Aorta (tissue), 5 donors: ENCODE measurements around the gene NT5C2. TPM values are rescaled to one million over a fixed set of nuclear protein-coding genes. Genes with fewer than 3 reads are reported as not detected.
A peak's percentile ranks its signal among the peaks of the same experiment; 100 is the strongest.

Experiments used
- ATAC-seq: fragments of 200-7000 bp; cut with Tn5 transposase; one replicate; pipeline ENCODE4 v1.9.1; 2022; ENCODE audit warnings: moderate library complexity; ENCODE audit not compliant: low FRiP score
- DNase-seq, 2 donors: peaks; one replicate each; pipeline ENCODE4 v3.0.0-alpha.2; 2020
- H3K27ac ChIP-seq, 2 donors: one replicate each; pipeline ENCODE4 v1.5.1; 2013; ENCODE audit warnings: low read length in 2 of 2, mild to moderate bottlenecking in 2 of 2, moderate library complexity in 2 of 2, control low read depth in 1 of 2, inconsistent platforms in 1 of 2, low read depth in 1 of 2
- H3K27me3 ChIP-seq, 2 donors: one replicate each; pipeline ENCODE4 v1.6.1; 2013; ENCODE audit warnings: control low read depth in 1 of 2, low read length in 1 of 2, mild to moderate bottlenecking in 1 of 2, moderate library complexity in 1 of 2; ENCODE audit not compliant: insufficient read depth in 2 of 2, control insufficient read depth in 1 of 2
- H3K36me3 ChIP-seq, 2 donors: one replicate each; pipeline ENCODE4 v1.6.1; 2013; ENCODE audit warnings: control low read depth in 1 of 2, low read length in 1 of 2, mild to moderate bottlenecking in 1 of 2; ENCODE audit not compliant: insufficient read depth in 2 of 2, control insufficient read depth in 1 of 2
- H3K4me1 ChIP-seq, 2 donors: one replicate each; pipeline ENCODE4 v1.6.1; 2013; ENCODE audit warnings: low read length in 2 of 2, control low read depth in 1 of 2, mild to moderate bottlenecking in 1 of 2, moderate library complexity in 1 of 2; ENCODE audit not compliant: insufficient read depth in 2 of 2, control insufficient read depth in 1 of 2
- H3K4me3 ChIP-seq, 2 donors: one replicate each; pipeline ENCODE4 v1.5.1; 2013; ENCODE audit warnings: low read length in 2 of 2, control low read depth in 1 of 2, mild to moderate bottlenecking in 1 of 2
- H3K9me3 ChIP-seq: one replicate; pipeline ENCODE4 v1.6.1; 2013; ENCODE audit warnings: mild to moderate bottlenecking, low read length; ENCODE audit not compliant: control insufficient read depth
- WGBS, 2 donors: extraction: QIAGEN DNeasy Blood & Tissue Kit; methylation state at CpG; one replicate each; pipeline ENCODE4 v1.1.7; 2013; 5-methylcytosine and 5-hydroxymethylcytosine counted together
- intact Hi-C, 2 donors: fragments of 100-400 bp; cut with DNase I; formaldehyde crosslinking; loops; one replicate each; pipeline versions ENCODE4 v1.14.2 to v1.15.0; 2022
- long read RNA-seq, 2 donors: library from polyadenylated mRNA; unstranded; transcript quantifications; one replicate each; pipeline ENCODE4 v2.0.0, GENCODE V29; 2020 to 2021
- polyA plus RNA-seq, 2 donors: library from polyadenylated mRNA; stranded (reverse); fragments of 200-250 nt; gene quantifications; one replicate each; pipeline ENCODE4 v1.2.3, GENCODE V29; 2013
- total RNA-seq, 2 donors: library from RNA; stranded (reverse); fragmentation: NEBNext Ultra II Directional; extraction: Animal tissue kit (Norgen Biotek cat#: 25700); gene quantifications; one replicate each; pipeline ENCODE4 v1.2.1, GENCODE V29; 2021
- donor health status: healthy with polysubstance abuse.
- donor health status: Bipolar disorder and iron deficiency.
- donor health status: DM: no; HTN: no; CAD: no.
- donor health status: DM: no; HTN: no; CAD: no.
- donor health status: DM: yes; HTN: yes; CAD: no.

NT5C2 gene
- total RNA-seq (100 to 1,000 TPM in 1 of 2 donors, 10 to 100 TPM in 1; 85.9 to 102 TPM), polyA plus RNA-seq (10 to 100 TPM; 34.7 to 61.8 TPM)
- long read RNA-seq, donor 1, partial matches to known transcripts, result 6 of 49 reads
- long read RNA-seq, donor 1, other reads (novel, unspliced or antisense), result 37 of 49 reads
- long read RNA-seq, donor 2, partial matches to known transcripts, result 5 of 42 reads
- long read RNA-seq, donor 2, other reads (novel, unspliced or antisense), result 33 of 42 reads

DNA sequence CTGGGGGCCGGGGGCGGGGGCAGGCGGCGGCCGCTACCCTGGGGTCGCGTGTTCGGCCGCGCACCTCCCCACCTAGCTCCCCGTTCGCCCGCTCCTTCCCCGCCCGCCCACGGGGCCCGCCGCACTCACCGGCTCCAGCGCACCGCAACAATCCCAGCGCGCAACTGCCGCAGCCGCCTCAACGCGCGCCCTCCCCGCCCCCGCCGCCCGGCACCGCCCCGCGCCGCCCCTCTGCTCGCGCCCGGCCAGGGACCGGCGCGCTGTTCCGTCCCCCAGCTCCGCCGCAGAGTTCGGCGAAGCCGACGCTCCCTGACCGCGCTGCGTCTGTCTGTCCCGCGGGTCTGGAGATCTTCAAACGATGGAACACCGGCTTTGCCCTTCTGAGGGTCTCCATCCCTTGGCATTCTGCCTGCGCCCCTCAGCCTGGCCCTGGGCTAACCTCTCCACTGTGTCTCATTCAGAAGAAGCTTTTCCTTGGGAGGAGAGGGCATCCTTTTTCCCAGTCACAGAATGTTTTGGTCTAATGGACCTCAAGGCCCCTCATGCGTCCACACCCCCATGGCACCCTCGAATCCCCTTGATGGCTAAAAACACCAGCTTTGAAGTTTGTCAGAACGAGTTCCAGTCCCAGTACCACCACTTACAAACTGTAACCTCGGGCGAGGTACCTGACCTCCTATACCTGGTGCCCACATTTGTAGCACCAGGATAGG lies at the start of gene NT5C2:
Gene NT5C2, minus strand, starts transcription at position 166 of the 713 bp plus-strand sequence. CDS start 18,314 bp downstream, outside the sequence.
- intact Hi-C loops, result loop anchor here (2.0 to 5.0 kb wide), 4 partner anchors 38 to 86 kb away; no protein-coding TSS in a partner anchor
- WGBS, 2 donors, result 2 to 3% methylated on average over 48 to 62 of the region's 62 CpGs
- Histone ChIP-seq H3K4me1 (peaks cover 2 to 5% of the 10 kb centered on the region in 2 donors), H3K9me3 (no peaks in the 10 kb centered on the region), H3K36me3 (no peaks in the 10 kb centered on the region), H3K4me3 (peak within 1 kb of the TSS; percentile 80 to 93), H3K27me3 (no peaks in the 10 kb centered on the region), H3K27ac (peak within 1 kb of the TSS; percentile 98)
- DNase-seq, result peak; percentile 89 to 95
- ATAC-seq, result peak; percentile 94

DNA sequence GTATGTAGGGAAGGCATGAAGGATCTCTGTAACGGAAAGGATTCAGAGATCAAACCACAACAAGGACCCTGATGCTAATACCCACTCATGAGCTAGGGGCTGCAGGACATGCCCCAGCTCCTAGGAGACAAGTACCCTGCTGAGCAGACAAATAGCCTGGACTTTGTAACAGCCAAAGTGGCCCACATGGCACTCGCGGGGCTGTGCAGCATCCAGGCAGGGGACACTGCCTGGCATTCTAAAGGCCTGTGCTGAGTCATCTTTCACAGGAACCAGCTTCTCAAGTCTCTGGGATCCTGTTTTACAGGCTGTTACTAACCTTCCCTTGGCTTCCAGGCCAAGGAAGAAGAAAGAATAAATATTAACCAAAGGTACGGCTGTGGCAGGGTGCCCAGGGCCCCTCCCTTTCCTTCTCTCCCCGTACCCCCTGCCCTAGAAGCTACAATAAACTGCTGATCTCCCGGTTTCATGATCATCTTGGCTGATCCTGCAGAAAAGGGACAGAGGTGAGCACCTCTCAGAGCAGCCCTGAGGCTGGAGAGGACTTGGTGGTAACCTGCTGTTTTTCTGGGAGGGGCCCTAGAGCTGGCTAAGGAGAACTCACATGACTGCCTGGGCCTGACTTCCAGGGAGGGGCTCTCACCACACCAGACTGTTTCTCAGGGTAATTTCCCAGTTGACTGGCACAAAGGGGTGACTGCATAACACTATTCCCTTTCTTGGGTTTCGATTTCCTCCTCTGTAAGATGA lies 48.4 kb upstream of the NT5C2 start:
- DNase-seq (peak in 1 of 2 donors; percentile 56), ATAC-seq (peak; percentile 50)
- H3K4me3 ChIP-seq, result no peak overlapping the region
- H3K36me3 ChIP-seq, result no peaks in the 10 kb centered on the region
- intact Hi-C loops, result loop anchor here (5.0 to 10.0 kb wide), 4 partner anchors 154 to 517 kb away; partner anchors contain the start of gene CYP17A1 (in 1 of the 2)
- peak overlapping the region in 1 of 2 donors; percentile 5 for H3K27ac ChIP-seq
- no peaks in the 10 kb centered on the region for H3K27me3 ChIP-seq
- 27% methylated on average over 7 of the region's 7 CpGs for WGBS, 2 donors
- peaks cover 0 to 7% of the 10 kb centered on the region in 2 donors for H3K4me1 ChIP-seq
- H3K9me3 ChIP-seq, result no peaks in the 10 kb centered on the region

- Histone ChIP-seq H3K4me3 (no peak overlapping the region), H3K36me3 (no peaks in the 10 kb centered on the region), H3K4me1 (peaks cover 0 to 7% of the 10 kb centered on the region in 2 donors), H3K27me3 (no peaks in the 10 kb centered on the region), H3K9me3 (no peaks in the 10 kb centered on the region), H3K27ac (no peak overlapping the region)
- DNase-seq (no peak), ATAC-seq (peak; percentile 74)
- intact Hi-C loops, result no loop called here
- WGBS, 2 donors, result 44 to 64% methylated on average over 11 of the region's 11 CpGs
Measured at GRCh38 chr10:103238506-103239252, 45.6 kb upstream of the NT5C2 start.

- no peak overlapping the region for H3K27ac ChIP-seq
- ATAC-seq (no peak), DNase-seq (no peak)
- H3K27me3 ChIP-seq, result no peaks in the 10 kb centered on the region
- 92 to 93% methylated on average over 2 of the region's 2 CpGs for WGBS, 2 donors
- H3K36me3 ChIP-seq, result no peaks in the 10 kb centered on the region
- no peaks in the 10 kb centered on the region for H3K9me3 ChIP-seq
- intact Hi-C loops, result no loop called here
- no peak overlapping the region for H3K4me3 ChIP-seq
- peaks cover under 1 to 8% of the 10 kb centered on the region in 2 donors for H3K4me1 ChIP-seq
Measured at GRCh38 chr10:103235775-103236174, 42.7 kb upstream of the NT5C2 start.

DNA sequence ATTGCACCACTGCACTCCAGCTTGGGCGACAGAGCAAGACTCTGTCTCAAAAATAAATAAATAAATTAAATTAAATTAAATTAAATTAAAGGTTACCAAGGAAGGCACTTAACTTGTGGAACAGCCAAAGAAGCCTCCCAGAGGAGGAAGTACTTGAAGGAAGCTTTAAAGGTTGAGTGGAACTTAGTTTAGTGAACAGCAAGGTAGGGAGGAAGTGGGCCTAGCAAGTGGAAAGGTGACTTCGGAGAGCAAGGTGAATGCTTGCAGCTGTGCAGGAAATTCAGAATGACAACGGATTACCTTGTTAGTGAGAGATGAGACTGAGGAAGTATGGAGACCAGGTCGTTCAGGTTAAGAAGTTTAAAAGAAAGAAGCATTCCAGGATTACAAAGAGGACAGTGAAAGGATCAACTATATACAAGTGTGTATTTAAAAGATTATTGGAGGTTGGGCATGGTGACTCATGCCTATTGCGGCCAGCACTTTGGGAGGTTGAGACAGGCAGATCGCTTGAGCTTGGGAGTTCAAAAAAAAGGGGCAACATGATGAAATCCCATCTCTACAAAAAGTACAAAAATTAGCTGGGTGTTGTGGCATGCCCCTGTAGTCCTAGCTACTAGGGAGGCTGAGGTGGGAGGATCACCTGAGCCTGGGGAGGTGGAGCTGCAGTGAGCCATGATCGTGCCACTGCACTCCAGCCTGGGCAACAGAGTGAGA lies 39.9 kb upstream of the NT5C2 start:
- no peaks in the 10 kb centered on the region for H3K36me3 ChIP-seq
- peak overlapping the region in 1 of 2 donors; percentile 33 for H3K27ac ChIP-seq
- no peak for ATAC-seq
- intact Hi-C loops, result loop anchor here in 1 of 2 donors (5.0 kb wide), 1 partner anchor 41 kb away; the partner anchor contains the start of gene NT5C2
- peaks cover 9 to 12% of the 10 kb centered on the region in 2 donors for H3K4me1 ChIP-seq
- H3K4me3 ChIP-seq, result no peak overlapping the region
- H3K9me3 ChIP-seq, result no peaks in the 10 kb centered on the region
- no peaks in the 10 kb centered on the region for H3K27me3 ChIP-seq
- DNase-seq, result no peak
- 79 to 85% methylated on average over 7 of the region's 7 CpGs for WGBS, 2 donors

DNA sequence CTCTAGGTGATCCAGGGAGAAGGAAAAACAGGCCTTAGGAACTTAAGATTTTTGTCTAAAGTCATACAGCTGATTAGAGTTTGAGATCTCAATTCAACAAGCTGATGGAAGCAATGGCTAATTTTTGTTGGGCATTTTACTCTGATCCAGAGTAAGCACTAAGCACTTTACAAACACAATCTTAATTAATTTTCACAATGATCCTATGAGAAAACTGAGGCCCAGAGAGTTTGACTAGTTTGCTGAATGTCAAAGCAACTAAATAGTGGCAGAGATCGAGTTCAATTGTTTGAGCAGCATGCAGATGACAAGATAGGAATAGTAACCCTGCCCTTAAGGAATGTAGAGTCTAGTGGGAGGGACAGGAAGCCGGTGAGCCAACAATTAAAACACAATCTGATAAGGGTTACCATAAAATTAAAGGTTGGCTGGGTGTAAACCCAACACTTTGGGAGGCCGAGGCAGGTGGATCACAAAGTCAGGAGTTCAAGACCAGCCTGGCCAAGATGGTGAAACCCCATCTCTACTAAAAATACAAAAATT lies 39.1 kb upstream of the NT5C2 start:
- peak overlapping the region; percentile 18 to 88 for H3K27ac ChIP-seq
- H3K9me3 ChIP-seq, result no peaks in the 10 kb centered on the region
- H3K4me3 ChIP-seq, result no peak overlapping the region
- WGBS, 2 donors, result 85 to 87% methylated on average over 3 of the region's 3 CpGs
- H3K36me3 ChIP-seq, result no peaks in the 10 kb centered on the region
- no peaks in the 10 kb centered on the region for H3K27me3 ChIP-seq
- H3K4me1 ChIP-seq, result peaks cover 9 to 12% of the 10 kb centered on the region in 2 donors
- ATAC-seq (no peak), DNase-seq (no peak)
- intact Hi-C loops, result loop anchor here in 1 of 2 donors (5.0 kb wide), 1 partner anchor 40 kb away; the partner anchor contains the start of gene NT5C2

DNA sequence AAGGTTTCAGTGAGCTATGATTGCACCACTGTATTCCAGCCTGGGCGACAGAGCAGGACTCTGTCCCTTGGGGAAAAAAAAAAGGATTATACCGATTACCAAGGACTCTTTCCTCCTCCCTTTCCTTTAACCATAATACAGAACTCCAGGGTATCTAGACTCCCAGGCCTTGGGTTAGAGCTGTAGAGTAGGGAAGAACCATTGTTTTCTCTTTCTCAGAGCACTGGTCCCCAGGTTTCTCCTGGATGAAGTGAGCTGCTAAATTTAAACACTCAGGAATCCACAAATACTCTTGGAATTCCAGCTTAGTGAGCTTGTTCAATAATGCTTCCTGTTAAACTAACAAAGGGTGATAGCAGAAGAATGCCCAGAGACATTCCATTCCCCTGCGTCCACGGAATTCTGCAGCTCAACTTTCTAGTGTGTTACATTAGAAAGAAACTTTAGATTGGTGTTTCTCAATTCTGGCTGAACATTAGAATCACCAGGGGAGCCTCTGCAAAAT lies 38.0 kb upstream of the NT5C2 start:
- intact Hi-C loops, result loop anchor here (2.0 to 5.0 kb wide), 2 partner anchors 38 to 39 kb away; partner anchors contain the start of gene NT5C2 (in 2 of the 2)
- WGBS, 2 donors, result 1 to 5% methylated on average over 4 of the region's 4 CpGs
- peak; percentile 46 for ATAC-seq
- Histone ChIP-seq H3K4me3 (no peak overlapping the region), H3K36me3 (no peaks in the 10 kb centered on the region), H3K27ac (peak overlapping the region; percentile 47 to 91), H3K9me3 (no peaks in the 10 kb centered on the region), H3K27me3 (no peaks in the 10 kb centered on the region), H3K4me1 (peaks cover 9 to 12% of the 10 kb centered on the region in 2 donors)
- DNase-seq, result no peak
